ENCODE results near the gene TSPAN2.

DNA sequence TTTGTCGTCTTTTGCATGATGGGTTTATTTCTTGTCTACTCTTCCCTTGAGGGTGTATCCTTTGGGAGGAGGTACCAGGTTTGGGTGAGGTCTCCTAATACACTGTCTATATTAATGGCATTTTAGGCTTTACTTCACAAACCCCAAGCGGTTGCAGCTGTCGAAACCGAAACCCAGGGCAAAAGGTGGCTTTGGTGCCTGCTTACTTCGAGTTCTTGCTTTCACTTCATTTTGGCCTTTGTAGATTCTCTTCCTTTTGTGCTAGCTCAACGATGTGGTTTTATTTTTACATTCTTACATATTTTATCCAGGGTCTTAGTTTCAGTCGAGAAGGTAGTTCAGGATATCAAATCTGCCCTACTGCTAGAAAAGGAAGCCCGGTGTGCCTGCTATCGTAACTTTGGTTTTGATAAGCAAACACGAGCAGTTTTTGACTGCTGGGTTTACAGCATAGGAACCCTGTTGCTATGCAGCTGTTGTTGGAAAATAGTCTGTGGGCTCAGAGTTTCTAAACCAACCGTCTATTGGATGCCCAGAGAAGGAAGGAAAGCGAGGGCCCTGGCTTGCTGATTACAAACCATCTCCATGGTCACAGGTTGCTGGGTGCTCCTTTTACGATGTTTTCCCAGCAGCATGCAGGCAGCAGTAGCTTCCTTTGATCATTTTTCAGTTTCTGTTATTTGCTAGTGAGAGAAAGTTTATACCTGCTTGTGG is 9.8 kb upstream of the TSPAN2 start:
- TF ChIP-seq, protein P1, sequence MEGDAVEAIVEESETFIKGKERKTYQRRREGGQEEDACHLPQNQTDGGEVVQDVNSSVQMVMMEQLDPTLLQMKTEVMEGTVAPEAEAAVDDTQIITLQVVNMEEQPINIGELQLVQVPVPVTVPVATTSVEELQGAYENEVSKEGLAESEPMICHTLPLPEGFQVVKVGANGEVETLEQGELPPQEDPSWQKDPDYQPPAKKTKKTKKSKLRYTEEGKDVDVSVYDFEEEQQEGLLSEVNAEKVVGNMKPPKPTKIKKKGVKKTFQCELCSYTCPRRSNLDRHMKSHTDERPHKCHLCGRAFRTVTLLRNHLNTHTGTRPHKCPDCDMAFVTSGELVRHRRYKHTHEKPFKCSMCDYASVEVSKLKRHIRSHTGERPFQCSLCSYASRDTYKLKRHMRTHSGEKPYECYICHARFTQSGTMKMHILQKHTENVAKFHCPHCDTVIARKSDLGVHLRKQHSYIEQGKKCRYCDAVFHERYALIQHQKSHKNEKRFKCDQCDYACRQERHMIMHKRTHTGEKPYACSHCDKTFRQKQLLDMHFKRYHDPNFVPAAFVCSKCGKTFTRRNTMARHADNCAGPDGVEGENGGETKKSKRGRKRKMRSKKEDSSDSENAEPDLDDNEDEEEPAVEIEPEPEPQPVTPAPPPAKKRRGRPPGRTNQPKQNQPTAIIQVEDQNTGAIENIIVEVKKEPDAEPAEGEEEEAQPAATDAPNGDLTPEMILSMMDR (IDR thresholded peaks at IDR 0.05) = no peak
- TF ChIP-seq POLR2A (IDR thresholded peaks at IDR 0.05) = no peak
